H9 (cell line): ENCODE data around the gene HBA1. TPM values are rescaled to one million over a fixed set of nuclear protein-coding genes. Genes with fewer than 3 reads are reported as not detected.

ENCODE experiments used
- DNase-seq: peaks from one replicate; pipeline ENCODE4 v3.0.0-alpha.2; 2017
- H2AFZ ChIP-seq: one replicate; pipeline ENCODE4 v1.6.1; 2013; ENCODE audit warnings: mild to moderate bottlenecking, low read length, control low read depth, moderate library complexity
- H2AK5ac ChIP-seq: 2 replicates; pipeline ENCODE4 v1.6.1; 2013; ENCODE audit warnings: low read length, control low read depth, mixed read lengths; ENCODE audit not compliant: insufficient read length
- H2BK120ac ChIP-seq: one replicate; pipeline ENCODE4 v1.6.1; 2013; ENCODE audit warnings: low read depth, mild to moderate bottlenecking, low read length, control low read depth, inconsistent platforms; ENCODE audit not compliant: poor library complexity, severe bottlenecking
- H2BK12ac ChIP-seq: 2 replicates; pipeline ENCODE4 v1.6.1; 2013; ENCODE audit warnings: low read length, control low read depth, mixed read lengths, low read depth; ENCODE audit not compliant: insufficient read length
- H2BK15ac ChIP-seq: 2 replicates; pipeline ENCODE4 v1.6.1; 2013; ENCODE audit warnings: low read depth, low read length, control low read depth
- H2BK20ac ChIP-seq: one replicate; pipeline ENCODE4 v1.6.1; 2013; ENCODE audit warnings: low read depth, mild to moderate bottlenecking, low read length, control low read depth, inconsistent platforms; ENCODE audit not compliant: poor library complexity, severe bottlenecking
- H2BK5ac ChIP-seq: 2 replicates; pipeline ENCODE4 v1.6.1; 2013; ENCODE audit warnings: low read length, control low read depth, mixed read lengths; ENCODE audit not compliant: insufficient read length
- H3K14ac ChIP-seq: 2 replicates; pipeline ENCODE4 v1.6.1; 2013; ENCODE audit warnings: low read length, control low read depth; ENCODE audit not compliant: insufficient read depth
- H3K18ac ChIP-seq: 2 replicates; pipeline ENCODE4 v1.6.1; 2013; ENCODE audit warnings: low read depth, mild to moderate bottlenecking, mixed read lengths, low read length, control low read depth; ENCODE audit not compliant: insufficient read length
- H3K23ac ChIP-seq: 2 replicates; pipeline ENCODE4 v1.6.1; 2013; ENCODE audit warnings: low read length, control low read depth, mixed read lengths, low read depth; ENCODE audit not compliant: insufficient read length
- H3K23me2 ChIP-seq: 2 replicates; pipeline ENCODE4 v1.6.1; 2013; ENCODE audit warnings: low read depth, mild to moderate bottlenecking, mixed read lengths, low read length, control low read depth; ENCODE audit not compliant: insufficient read length, poor library complexity, severe bottlenecking
- H3K27ac ChIP-seq: 2 replicates; pipeline ENCODE4 v1.5.1; 2013; ENCODE audit warnings: low read length, control low read depth, mixed read lengths, low read depth; ENCODE audit not compliant: insufficient read length
- H3K27me3 ChIP-seq: 2 replicates; pipeline ENCODE4 v1.6.1; 2013; ENCODE audit warnings: low read length, control low read depth, inconsistent platforms; ENCODE audit not compliant: insufficient read depth
- H3K4ac ChIP-seq: 2 replicates; pipeline ENCODE4 v1.6.1; 2013; ENCODE audit warnings: low read depth, mild to moderate bottlenecking, control low read depth, inconsistent platforms, low read length, moderate library complexity
- H3K4me1 ChIP-seq: 2 replicates; pipeline ENCODE4 v1.6.1; 2013; ENCODE audit warnings: low read length, control low read depth, inconsistent platforms; ENCODE audit not compliant: insufficient read depth
- H3K4me2 ChIP-seq: 2 replicates; pipeline ENCODE4 v1.6.1; 2013; ENCODE audit warnings: low read length, control low read depth, mixed read lengths; ENCODE audit not compliant: insufficient read length, insufficient read depth
- H3K56ac ChIP-seq: 2 replicates; pipeline ENCODE4 v1.6.1; 2013; ENCODE audit warnings: low read depth, mild to moderate bottlenecking, mixed read lengths, low read length, control low read depth; ENCODE audit not compliant: insufficient read length
- H3K79me1 ChIP-seq: 2 replicates; pipeline ENCODE4 v1.6.1; 2013; ENCODE audit warnings: low read depth, mild to moderate bottlenecking, moderate library complexity, low read length, control low read depth, inconsistent platforms; ENCODE audit not compliant: insufficient read depth, poor library complexity, severe bottlenecking
- H3K79me2 ChIP-seq: 2 replicates; pipeline ENCODE4 v1.6.1; 2013; ENCODE audit warnings: low read length, control low read depth, inconsistent platforms; ENCODE audit not compliant: insufficient read depth
- H3K9ac ChIP-seq: 2 replicates; pipeline ENCODE4 v1.6.1; 2013; ENCODE audit warnings: low read length, control low read depth, mixed read lengths; ENCODE audit not compliant: insufficient read length; ENCODE audit errors: extremely low read depth
- H3K9me3 ChIP-seq: one replicate; pipeline ENCODE4 v1.6.1; 2013; ENCODE audit warnings: low read depth, low read length, inconsistent platforms; ENCODE audit not compliant: control insufficient read depth
- H3T11ph ChIP-seq: one replicate; pipeline ENCODE4 v1.6.1; 2013; ENCODE audit warnings: mild to moderate bottlenecking, low read length, control low read depth, inconsistent platforms
- H4K20me1 ChIP-seq: one replicate; pipeline ENCODE4 v1.6.1; 2013; ENCODE audit not compliant: control insufficient read depth, insufficient read length, insufficient read depth
- H4K5ac ChIP-seq: 2 replicates; pipeline ENCODE4 v1.6.1; 2013; ENCODE audit warnings: low read depth, mild to moderate bottlenecking, mixed read lengths, low read length, control low read depth; ENCODE audit not compliant: insufficient read length
- H4K8ac ChIP-seq: replicated peaks from 2 replicates; pipeline ENCODE4 v1.6.1; 2013; ENCODE audit warnings: low read length, control low read depth, mixed read lengths, low read depth; ENCODE audit not compliant: insufficient read length
- H4K91ac ChIP-seq: 2 replicates; pipeline ENCODE4 v1.6.1; 2013; ENCODE audit warnings: low read depth, mild to moderate bottlenecking, moderate library complexity, mixed read lengths, low read length, control low read depth; ENCODE audit not compliant: insufficient read length
- H3K27ac Mint-ChIP-seq, 3 experiments: 2 replicates in 2 of 3; 3 replicates in 1 of 3; pipeline ENCODE4 v1.8.0; 2020 to 2021; ENCODE audit warnings: mixed read lengths in 3 of 3, mild to moderate bottlenecking in 1 of 3, moderate library complexity in 1 of 3
- H3K27me3 Mint-ChIP-seq: 2 replicates; pipeline ENCODE4 v1.8.0; 2021; ENCODE audit warnings: low read depth, mild to moderate bottlenecking, moderate library complexity, mixed read lengths
- H3K36me3 Mint-ChIP-seq, 3 experiments: 2 replicates in 2 of 3; 3 replicates in 1 of 3; pipeline ENCODE4 v1.8.0; 2020 to 2021; ENCODE audit warnings: low read depth in 3 of 3, mixed read lengths in 3 of 3; ENCODE audit not compliant: insufficient read depth in 1 of 3
- H3K4me1 Mint-ChIP-seq, 2 experiments: 2 replicates each; pipeline ENCODE4 v1.8.0; 2020; ENCODE audit warnings: mixed read lengths in 2 of 2
- H3K4me3 Mint-ChIP-seq, 2 experiments: 2 replicates in 1 of 2; 3 replicates in 1 of 2; pipeline ENCODE4 v1.8.0; 2020 to 2021; ENCODE audit warnings: mild to moderate bottlenecking in 2 of 2, mixed read lengths in 2 of 2, moderate library complexity in 1 of 2
- H3K9me3 Mint-ChIP-seq, 2 experiments: 2 replicates in 1 of 2; 3 replicates in 1 of 2; pipeline ENCODE4 v1.8.0; 2020; ENCODE audit warnings: mild to moderate bottlenecking in 2 of 2, mixed read lengths in 2 of 2, moderate library complexity in 1 of 2
- CTCF ChIP-seq: fragments of 200-600 bp; sonication (generic); conservative IDR thresholded peaks from 3 replicates; pipeline ENCODE4 v1.8.0; 2021; ENCODE audit warnings: antibody characterized with exemption, mild to moderate bottlenecking
- WGBS: extraction: QIAGEN DNeasy Blood & Tissue Kit; methylation state at CpG from one replicate; pipeline ENCODE4 v1.1.7; 2013; ENCODE audit warnings: missing lambda C conversion rate, low lambda C conversion rate, mixed read lengths; ENCODE audit not compliant: insufficient read length; ENCODE audit errors: extremely low coverage; 5-methylcytosine and 5-hydroxymethylcytosine counted together
- total RNA-seq: library from RNA; stranded (reverse); gene quantifications from 2 replicates; pipeline ENCODE4 v1.2.1, GENCODE V29; 2021

The HBA1 gene
- total RNA-seq, 1 experiment from 2014 or later, result 7.2 TPM

- Histone ChIP-seq H3K4me1 (no peaks in the 10 kb centered on the region), H3K9ac (no peak overlapping the region), H3K27ac (no peak overlapping the region), H3K14ac (no peak overlapping the region), H2AK5ac (no peak overlapping the region), H2BK12ac (no peak overlapping the region), H4K5ac (no peak overlapping the region), H3T11ph (no peak overlapping the region), H3K23ac (no peak overlapping the region), H3K18ac (no peak overlapping the region), H3K56ac (no peak overlapping the region), H3K23me2 (no peaks in the 10 kb centered on the region), H3K4me2 (no peak overlapping the region), H3K79me1 (no peaks in the 10 kb centered on the region), H4K91ac (no peak overlapping the region), H4K20me1 (no peaks in the 10 kb centered on the region), H3K27me3 (no peaks in the 10 kb centered on the region; the same call in 1 of the 2 replicates), H2AFZ (no peak overlapping the region), H2BK120ac (no peak overlapping the region), H2BK20ac (no peak overlapping the region), H3K79me2 (no peaks in the 10 kb centered on the region), H2BK15ac (no peak overlapping the region), H3K9me3 (no peaks in the 10 kb centered on the region), H2BK5ac (no peak overlapping the region), H3K4ac (no peak overlapping the region), H4K8ac (no peak overlapping the region)
- no peaks in the 10 kb centered on the region; a peak in 2 of 7 replicates for H3K36me3 Mint-ChIP-seq
- no peak for DNase-seq
- H3K27ac Mint-ChIP-seq, result peak overlapping the region in 1 of 3 experiments; percentile 49; a peak in 1 of 7 replicates
- H3K9me3 Mint-ChIP-seq, result no peaks in the 10 kb centered on the region
- peaks cover 20% of the 10 kb centered on the region for H3K27me3 Mint-ChIP-seq
- H3K4me1 Mint-ChIP-seq, result no peaks in the 10 kb centered on the region; a peak in 1 of 4 replicates
- no peak overlapping the region for H3K4me3 Mint-ChIP-seq
- WGBS, result no CpG with 5 or more reads among the region's 6 CpGs
- TF ChIP-seq CTCF, result no peak
Observed at GRCh38 chr16:143456-143855, 33.0 kb upstream of the HBA1 start.
